Fibroblast of upper back skin (primary cell): ENCODE data around the gene SYNPO2L.
"Not testable (repeated sequence)": the region's sequence is repeated elsewhere in the genome, so short reads cannot be mapped to it uniquely, and the experiment has no call there.

Source experiments
- DNase-seq: peaks from one replicate; pipeline ENCODE4 v3.0.0-alpha.2; 2013

The SYNPO2L gene, protein sequence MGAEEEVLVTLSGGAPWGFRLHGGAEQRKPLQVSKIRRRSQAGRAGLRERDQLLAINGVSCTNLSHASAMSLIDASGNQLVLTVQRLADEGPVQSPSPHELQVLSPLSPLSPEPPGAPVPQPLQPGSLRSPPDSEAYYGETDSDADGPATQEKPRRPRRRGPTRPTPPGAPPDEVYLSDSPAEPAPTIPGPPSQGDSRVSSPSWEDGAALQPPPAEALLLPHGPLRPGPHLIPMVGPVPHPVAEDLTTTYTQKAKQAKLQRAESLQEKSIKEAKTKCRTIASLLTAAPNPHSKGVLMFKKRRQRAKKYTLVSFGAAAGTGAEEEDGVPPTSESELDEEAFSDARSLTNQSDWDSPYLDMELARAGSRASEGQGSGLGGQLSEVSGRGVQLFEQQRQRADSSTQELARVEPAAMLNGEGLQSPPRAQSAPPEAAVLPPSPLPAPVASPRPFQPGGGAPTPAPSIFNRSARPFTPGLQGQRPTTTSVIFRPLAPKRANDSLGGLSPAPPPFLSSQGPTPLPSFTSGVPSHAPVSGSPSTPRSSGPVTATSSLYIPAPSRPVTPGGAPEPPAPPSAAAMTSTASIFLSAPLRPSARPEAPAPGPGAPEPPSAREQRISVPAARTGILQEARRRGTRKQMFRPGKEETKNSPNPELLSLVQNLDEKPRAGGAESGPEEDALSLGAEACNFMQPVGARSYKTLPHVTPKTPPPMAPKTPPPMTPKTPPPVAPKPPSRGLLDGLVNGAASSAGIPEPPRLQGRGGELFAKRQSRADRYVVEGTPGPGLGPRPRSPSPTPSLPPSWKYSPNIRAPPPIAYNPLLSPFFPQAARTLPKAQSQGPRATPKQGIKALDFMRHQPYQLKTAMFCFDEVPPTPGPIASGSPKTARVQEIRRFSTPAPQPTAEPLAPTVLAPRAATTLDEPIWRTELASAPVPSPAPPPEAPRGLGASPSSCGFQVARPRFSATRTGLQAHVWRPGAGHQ

DNA sequence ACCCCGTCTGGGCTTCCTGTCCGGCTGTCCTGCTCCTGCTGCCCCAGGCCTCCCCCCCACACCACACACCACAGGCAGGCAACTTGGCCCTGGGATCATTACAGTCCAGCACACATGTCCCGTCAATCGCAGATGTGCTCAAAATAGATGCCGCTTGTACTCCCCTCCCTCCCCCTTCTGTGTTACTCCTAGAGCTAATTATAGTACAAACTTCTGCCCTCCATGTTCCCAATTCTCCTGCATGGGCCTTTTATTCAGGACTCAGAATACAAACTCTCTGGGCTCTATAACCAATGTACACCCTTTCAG is at the start of gene SYNPO2L:
Gene SYNPO2L, minus strand, starts transcription at position 40 of the 309 bp plus-strand sequence. CDS start 107 bp downstream, outside the sequence.
- no peak for DNase-seq

DNA sequence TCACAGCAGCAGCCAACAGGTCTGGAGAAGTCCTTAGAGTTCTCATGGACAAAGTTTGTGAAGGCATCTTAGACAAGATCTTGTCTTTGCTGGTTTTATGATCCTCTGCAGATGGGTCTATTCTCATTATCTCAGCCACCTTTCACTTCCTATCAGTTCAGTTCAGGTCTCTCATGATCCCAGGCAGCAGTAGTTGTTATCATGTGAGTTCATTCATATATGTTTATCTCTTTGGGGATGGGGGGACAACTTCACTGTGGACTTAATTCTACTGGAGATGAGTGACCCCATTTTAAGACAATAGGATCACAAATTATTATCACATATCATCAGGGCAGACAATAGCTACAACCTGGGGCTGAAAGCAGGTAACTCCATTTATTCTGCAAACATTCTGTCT is 48.1 kb upstream of the SYNPO2L start:
- DNase-seq: not testable (repeated sequence)

DNA sequence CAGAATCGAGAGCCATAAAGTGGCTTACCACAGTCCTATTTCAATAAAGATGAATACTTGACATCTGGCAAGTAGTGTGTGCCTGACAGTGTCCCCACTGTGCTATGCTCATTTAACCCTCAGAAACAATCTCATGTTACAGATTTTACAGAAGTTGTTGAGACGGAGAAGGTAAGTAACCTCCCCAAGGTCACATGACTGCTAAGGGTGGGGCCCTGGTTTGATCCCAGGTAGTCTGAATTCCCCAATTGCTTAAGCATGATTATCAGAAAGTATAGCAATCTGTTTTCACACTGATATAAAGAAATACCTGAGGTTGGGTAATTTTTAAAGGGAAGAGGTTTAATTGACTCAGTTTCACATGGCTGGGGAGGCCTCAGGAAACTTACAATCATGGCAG is 43.0 kb upstream of the SYNPO2L start:
- DNase-seq: not testable (repeated sequence)

DNA sequence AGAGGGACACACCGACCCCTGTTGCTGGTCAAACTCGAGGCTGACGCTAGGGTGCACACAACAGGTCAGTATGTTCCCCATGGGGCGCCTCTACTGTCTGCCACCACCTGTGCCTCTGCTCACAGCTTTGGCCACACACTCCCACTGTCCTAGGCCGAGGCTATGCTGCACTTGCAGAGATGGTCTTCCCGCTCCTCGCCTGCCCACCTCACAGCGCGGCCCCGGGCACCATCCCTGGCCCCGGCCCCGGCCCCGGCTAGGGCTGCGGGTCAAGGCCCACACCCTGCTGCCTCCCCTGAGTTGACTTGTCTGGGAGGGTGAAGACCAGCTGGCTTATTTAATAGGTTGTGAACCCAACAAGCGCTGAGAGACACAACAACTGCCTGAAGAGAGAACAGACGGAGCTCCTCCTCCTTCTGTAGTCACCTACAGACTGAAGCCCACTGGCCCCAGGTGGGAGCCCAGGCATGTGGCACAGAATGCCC is 41.9 kb upstream of the SYNPO2L start, which contains the start of gene AGAP5:
Gene AGAP5, minus strand, starts transcription at position 435 of the 485 bp plus-strand sequence. Its CDS starts 354 bp downstream, at position 81.
- not testable (repeated sequence) for DNase-seq

DNA sequence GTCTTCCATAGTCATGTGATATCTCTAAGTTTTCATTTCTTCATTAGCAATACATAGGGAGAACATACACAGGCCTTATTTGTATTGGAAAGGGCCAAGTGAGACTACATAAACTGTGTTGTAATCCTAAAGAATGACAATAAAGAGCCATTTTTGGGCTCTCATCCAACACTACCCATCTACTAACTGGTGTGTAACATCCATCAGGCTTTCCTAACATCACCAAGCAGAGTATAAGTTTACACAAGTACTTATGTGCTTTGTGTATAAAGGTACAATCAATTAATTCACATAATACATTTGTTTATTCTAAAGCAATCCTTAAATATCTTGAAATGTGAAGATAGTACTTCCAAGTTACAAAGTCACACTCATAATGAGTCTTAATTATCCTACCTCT is 39.5 kb upstream of the SYNPO2L start:
- not testable (repeated sequence) for DNase-seq

DNA sequence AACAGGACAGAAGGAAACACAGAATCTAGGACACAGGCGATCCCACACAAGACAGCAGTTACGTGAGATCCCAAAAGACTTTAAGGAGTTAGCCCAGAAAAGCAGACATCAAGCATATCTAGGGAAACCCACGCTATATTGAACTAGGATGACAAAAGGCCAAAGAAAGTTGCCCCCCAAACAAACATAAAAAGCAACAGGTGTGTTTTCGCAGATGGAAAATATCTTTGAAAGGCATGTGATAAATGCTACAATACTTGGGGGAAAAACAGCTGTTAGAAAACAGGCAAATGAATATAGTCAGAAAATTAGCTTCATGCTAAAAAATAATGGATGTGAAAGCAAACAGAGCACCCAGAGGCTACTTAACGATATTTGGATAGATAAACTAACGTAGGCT is 34.9 kb upstream of the SYNPO2L start:
- not testable (repeated sequence) for DNase-seq

DNA sequence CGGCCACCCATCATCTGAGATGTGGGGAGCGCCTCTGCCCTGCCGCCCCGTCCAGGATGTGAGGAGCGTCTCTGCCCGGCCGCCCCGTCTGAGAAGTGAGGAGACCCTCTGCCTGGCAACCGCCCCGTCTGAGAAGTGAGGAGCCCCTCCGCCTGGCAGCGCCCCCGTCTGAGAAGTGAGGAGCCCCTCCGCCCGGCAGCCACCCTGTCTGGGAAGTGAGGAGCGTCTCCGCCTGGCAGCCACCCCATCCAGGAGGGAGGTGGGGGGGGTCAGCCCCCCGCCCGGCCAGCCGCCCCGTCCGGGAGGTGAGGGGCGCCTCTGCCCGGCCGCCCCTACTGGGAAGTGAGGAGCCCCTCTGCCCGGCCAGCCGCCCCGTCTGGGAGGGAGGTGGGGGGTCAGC is 33.8 kb upstream of the SYNPO2L start:
- DNase-seq: not testable (repeated sequence)

DNA sequence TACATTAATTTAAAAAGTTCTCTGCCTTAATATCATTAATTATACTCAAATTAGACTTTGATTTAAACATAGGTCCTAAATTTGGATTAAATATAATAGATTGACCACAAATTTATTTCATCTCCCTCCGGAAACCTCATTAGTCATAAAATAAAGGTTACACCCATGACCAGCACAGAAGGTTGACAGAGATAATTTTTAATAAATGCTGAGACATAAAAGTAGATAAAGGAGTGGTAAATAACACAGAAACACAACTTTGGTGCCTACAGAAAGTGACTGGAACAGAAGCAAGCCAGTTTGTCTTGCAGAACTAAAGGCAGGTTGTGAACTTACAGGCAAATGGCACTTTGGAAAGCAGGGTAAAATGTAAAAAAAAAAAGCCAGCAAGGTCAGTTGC is 31.8 kb upstream of the SYNPO2L start:
- DNase-seq: not testable (repeated sequence)

DNA sequence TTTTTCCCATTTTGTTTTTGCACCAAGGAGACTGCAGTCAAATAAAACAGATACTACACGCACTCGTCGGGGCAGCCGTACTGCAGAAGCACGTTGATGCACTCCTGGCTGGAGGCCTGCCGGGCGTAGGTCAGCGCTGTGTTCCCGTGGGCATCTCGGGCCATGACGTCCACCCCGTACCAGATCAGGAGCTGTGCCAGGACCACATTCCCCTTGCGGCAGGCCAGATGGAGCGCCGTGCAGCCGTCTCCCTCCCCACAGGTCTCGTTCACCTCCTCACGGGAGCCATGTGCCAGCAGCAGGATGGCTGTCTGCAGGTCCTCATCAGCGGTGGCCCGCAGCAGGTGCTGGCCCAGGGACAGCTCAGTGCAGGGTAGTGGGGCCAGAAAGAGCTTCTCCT is 18.7 kb upstream of the SYNPO2L start:
- DNase-seq: not testable (repeated sequence)

DNA sequence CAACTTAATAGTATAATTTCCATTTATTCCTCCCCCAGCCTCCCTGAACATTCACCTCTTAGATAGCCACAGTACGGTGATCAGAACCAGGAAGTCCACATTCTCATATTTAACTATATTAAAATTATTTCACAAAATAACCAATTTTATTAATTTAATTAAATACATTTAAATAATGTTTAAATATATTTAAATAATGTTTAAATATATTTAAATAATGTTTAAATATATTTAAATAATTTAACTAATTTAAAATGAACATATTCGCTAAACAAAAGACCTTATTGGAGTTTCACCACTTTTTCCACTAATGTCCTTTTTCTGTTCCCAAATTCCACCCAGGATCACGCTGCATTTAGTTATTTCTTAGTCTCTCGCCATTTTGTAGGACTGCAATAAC is 12.5 kb upstream of the SYNPO2L start:
- DNase-seq: not testable (repeated sequence)

DNA sequence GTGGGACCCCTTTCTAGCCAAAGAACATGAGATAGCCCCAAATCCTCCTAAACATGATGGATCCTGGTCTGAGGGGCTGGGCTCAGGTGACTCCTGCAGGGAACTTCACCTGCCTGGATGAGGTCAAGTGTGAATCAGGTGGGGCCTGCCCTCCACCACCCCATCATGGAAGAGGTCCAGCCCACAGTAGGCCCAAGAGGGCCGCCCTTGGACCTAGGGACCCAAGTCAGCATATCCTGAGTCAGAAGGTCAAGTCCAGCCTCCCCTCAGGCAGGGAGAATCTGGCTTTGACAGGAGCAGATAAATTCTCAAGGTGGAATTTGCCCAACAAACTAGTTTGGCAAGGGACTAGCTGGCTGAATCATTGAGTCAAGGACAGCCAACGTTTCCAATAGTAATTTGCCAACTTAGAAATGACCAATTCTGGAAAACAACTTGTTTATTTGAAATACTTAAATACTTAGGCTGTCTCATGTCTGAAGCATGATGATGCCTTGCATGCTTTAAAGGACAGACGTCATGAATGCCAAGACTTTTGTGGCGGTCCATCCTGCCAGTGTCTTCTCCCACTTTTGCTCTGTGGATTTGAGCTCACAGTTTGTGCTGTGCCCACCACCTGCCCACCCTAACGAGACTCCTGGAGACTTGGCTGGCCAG is 10.5 kb upstream of the SYNPO2L start:
- not testable (repeated sequence) for DNase-seq

DNA sequence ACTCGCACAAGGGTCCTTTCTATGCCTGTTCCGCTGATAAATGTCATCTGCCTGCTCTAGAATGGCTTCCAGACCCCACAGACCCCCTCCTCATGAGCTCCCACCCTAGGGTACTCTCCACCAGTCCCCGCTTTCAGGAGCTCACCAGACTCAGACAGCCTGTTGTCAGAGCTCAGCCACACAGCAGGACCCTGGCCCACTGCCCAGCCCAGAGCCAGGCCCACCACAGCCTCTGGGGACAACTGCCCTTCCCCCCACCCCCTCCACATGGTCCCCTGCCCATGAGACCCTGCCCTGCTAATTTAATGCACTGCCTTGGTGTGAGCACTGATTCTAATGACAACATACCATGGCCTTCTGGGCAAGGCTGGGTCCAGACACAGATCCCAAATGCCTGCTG is 9.8 kb upstream of the SYNPO2L start:
- DNase-seq: not testable (repeated sequence)

DNA sequence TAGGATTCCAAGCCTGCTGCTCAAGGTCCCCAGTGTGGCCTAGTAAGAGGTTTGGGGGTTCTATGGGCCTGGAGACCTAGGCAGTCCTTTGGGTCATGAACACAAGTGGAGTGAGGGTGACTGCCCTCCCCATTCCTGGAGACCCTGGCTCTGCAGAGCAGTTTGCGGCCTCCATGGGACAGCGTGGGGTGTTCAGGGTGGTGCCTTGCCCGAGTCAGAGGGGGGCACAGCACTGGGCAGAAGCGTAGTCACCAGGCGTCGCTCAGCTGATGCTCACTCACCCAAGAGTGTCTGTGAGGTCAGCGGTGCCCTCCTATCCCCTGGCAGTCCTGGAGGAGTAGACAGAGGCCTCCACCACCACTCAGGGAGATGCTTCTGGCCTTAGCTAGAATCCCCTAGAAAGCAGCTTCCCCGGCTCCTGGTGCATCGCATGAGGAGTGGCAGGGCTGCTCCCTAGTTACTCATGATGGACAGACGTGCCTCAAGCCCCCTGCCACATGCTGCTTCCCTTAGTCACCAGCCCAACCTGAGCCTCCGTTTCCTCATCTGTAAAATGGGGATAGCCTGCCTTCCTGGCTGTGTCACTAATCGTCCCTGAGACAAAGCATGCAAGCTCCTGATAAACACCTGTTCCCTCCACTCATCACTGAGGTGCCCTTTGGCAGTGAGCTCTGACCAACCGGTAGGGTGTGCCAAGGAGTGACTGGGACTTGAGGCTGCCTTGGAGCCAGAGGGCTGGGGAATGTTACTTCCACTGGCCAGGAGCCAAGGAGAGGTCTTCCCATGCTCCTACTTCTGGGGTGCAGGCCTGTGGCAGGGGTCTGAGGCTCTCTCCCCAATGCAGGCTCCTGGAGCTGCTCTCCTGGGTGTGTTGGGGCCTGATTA is 8.6 kb upstream of the SYNPO2L start:
- not testable (repeated sequence) for DNase-seq

DNA sequence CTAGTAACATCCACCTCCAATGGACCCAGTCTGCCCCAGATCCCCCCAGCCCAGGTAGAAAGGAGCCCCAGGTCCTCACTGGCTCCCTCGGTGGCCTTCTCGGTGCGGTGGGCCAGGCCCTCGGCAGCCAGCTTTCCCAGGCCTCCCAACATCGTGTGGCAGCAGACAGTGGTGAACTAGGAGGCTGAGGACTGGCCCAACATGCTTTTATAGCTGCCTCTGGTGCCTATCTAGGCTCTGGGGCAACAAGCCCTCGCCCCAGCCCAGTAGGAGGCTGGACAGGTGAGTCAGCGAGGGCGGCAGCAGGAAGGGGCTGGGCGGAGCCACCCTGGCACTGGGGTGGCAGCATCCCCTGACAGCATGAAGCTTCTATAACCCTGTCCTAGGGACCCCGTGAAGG is 7.8 kb upstream of the SYNPO2L start:
- DNase-seq: not testable (repeated sequence)

DNA sequence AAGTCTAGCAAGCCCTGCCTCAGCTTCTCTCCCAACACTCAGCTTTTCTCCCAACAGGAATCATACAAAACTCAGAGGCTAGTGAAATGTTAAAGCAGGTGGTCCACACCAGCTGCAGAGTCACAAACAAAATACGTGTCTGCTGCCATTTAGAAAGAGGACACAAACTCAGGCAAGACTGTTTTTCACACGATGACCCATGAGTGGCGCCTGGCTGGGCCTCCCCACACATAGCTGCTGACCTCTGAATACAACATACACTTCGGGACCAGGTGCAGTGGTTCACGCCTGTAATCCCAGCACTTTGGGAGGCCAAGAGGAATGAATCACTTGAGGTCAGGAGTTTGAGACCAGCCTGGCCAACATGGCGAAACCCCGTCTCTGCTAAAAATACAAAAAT is 6.9 kb upstream of the SYNPO2L start:
- DNase-seq: not testable (repeated sequence)

DNA sequence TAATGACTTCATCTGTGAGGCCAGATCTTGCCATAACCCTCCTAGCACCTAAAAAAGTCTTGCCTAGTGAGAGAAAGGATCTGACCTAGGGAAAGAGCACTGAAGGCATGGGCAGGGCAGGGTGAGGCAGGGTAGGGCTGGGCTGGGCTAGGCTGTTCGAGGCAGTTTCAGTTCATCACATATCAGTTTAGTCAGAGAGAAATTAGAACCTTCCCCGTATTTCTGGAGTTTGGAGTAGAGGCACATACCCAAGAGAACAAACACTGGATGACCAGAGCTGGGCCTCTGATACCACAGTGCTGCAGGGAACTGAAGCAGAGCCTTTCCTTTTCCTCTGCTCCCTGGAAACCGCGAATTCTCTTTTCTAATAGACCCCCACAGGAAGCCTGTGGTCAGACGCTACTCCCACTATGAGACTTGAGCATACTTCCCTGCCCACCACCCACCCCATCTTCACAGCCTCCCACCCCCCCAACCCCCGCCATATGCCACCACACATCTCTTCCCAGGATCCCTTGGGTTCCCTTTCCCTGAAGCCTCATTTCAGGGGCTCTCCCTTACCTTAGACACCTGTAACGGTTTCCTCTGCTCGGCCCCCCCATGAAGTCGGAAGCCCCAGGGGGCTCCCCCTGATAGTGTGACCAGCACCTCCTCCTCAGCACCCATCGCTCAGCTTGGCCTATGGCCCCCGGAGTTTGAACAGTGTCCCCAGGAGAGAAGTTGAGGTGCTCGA is 406 bp downstream of the SYNPO2L start:
- no peak for DNase-seq

DNA sequence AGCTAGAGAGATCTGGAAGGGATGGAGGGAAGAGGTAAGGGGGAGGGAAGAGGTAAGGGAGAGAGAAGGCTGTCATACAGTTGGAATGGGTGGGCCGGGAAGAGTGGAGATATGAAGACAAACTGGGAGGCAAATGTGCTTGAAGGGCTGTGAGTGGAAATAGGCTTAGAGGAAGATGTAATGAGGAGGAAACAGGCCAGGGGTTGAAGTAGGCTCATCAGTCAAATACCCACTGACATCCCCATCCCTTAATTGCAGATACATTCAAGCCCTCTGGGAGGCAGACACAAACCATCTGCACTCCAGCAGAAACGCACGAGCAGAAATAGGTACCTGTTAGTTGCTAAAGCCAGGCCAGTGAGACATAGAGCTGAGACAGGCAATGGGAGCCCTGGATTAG is 2.1 kb downstream of the SYNPO2L start:
- DNase-seq: peak; percentile 50

DNA sequence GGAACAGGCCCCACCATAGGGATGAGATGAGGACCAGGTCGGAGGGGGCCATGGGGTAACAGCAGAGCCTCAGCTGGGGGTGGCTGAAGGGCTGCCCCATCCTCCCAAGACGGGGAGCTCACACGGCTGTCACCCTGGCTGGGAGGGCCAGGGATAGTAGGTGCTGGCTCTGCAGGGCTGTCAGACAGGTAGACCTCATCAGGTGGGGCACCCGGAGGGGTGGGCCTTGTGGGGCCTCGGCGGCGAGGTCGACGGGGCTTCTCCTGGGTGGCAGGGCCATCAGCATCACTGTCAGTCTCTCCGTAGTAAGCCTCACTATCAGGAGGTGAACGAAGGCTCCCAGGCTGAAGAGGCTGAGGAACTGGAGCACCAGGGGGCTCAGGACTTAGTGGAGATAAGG is 2.6 kb downstream of the SYNPO2L start:
- no peak for DNase-seq

DNA sequence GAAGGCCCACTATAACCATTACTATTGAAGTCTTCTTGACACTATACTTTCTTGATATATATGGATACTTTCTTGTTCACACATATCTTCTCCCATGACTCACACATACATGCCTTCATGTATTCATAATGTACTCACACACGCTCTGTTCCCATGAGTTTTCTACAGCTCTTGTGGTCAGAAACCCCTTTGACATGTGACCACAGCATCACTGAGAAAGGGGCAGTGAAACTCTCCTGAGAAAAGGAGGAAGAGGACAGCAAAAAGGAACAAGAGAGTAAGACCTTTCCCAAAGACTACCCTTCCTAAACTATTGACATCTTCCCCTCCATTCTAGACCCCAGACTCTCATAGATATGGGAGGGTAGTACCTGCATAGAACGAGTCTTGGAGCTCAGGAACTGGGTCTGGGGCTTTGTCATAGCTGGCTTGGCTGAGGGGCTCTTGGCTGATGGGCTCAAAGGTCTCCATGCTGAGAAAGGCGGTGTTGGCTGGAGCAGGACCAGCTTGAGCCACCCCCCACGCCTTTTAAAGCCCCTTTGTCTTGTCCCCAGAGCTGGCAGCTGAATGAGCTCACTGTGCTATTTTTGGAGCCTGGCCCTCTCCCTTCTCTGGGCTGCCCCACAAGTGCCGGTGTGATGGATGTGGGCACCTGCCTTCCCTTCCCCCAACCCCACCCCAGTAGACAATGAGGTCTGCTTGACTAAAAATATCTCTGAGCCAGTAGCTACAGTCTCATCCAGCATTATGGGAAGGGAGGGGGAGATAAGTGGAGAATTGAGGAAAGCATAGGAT is 5.1 kb downstream of the SYNPO2L start:
- DNase-seq: peak; percentile 93

DNA sequence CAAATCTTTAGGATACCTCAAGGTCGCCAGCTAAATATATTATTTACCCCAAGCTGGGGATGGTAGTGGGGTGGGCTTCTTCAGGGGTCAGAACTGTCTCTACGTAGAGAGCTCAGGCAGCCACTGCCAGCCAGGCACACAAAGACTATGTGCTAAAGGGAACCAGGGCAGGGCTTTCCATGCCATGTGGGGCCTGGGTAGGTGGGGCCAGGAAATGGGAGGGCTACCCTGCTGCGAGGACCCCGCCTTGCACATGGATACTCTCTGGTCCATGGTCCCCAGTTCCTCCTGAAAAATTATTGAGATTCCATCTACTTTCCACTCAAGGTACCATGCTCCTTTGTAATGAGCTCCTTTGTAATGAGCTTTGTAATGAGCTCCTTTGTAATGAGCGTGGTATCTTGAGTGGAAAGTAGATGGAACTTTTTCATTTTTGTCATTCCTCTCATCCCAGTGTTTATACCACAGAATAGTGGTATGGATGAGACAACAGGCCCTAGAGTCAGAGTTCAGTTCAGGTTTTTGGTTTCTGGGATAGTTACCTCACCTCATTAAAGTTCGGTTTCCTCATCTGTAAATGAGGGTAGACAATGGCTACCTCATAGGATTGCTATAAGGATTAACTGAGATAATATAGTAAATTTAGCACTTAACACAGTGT is 5.8 kb downstream of the SYNPO2L start:
- DNase-seq: peak; percentile 70
